H9 (cell line): ENCODE data around the gene ZNF44. TPM values are rescaled to one million over a fixed set of nuclear protein-coding genes. Genes with fewer than 3 reads are reported as not detected.

ENCODE experiments used
- DNase-seq: peaks from one replicate; pipeline ENCODE4 v3.0.0-alpha.2; 2017
- H2AFZ ChIP-seq: one replicate; pipeline ENCODE4 v1.6.1; 2013; ENCODE audit warnings: mild to moderate bottlenecking, low read length, control low read depth, moderate library complexity
- H2AK5ac ChIP-seq: 2 replicates; pipeline ENCODE4 v1.6.1; 2013; ENCODE audit warnings: low read length, control low read depth, mixed read lengths; ENCODE audit not compliant: insufficient read length
- H2BK120ac ChIP-seq: one replicate; pipeline ENCODE4 v1.6.1; 2013; ENCODE audit warnings: low read depth, mild to moderate bottlenecking, low read length, control low read depth, inconsistent platforms; ENCODE audit not compliant: poor library complexity, severe bottlenecking
- H2BK12ac ChIP-seq: 2 replicates; pipeline ENCODE4 v1.6.1; 2013; ENCODE audit warnings: low read length, control low read depth, mixed read lengths, low read depth; ENCODE audit not compliant: insufficient read length
- H2BK15ac ChIP-seq: 2 replicates; pipeline ENCODE4 v1.6.1; 2013; ENCODE audit warnings: low read depth, low read length, control low read depth
- H2BK20ac ChIP-seq: one replicate; pipeline ENCODE4 v1.6.1; 2013; ENCODE audit warnings: low read depth, mild to moderate bottlenecking, low read length, control low read depth, inconsistent platforms; ENCODE audit not compliant: poor library complexity, severe bottlenecking
- H2BK5ac ChIP-seq: 2 replicates; pipeline ENCODE4 v1.6.1; 2013; ENCODE audit warnings: low read length, control low read depth, mixed read lengths; ENCODE audit not compliant: insufficient read length
- H3K14ac ChIP-seq: 2 replicates; pipeline ENCODE4 v1.6.1; 2013; ENCODE audit warnings: low read length, control low read depth; ENCODE audit not compliant: insufficient read depth
- H3K18ac ChIP-seq: 2 replicates; pipeline ENCODE4 v1.6.1; 2013; ENCODE audit warnings: low read depth, mild to moderate bottlenecking, mixed read lengths, low read length, control low read depth; ENCODE audit not compliant: insufficient read length
- H3K23ac ChIP-seq: 2 replicates; pipeline ENCODE4 v1.6.1; 2013; ENCODE audit warnings: low read length, control low read depth, mixed read lengths, low read depth; ENCODE audit not compliant: insufficient read length
- H3K23me2 ChIP-seq: 2 replicates; pipeline ENCODE4 v1.6.1; 2013; ENCODE audit warnings: low read depth, mild to moderate bottlenecking, mixed read lengths, low read length, control low read depth; ENCODE audit not compliant: insufficient read length, poor library complexity, severe bottlenecking
- H3K27ac ChIP-seq: 2 replicates; pipeline ENCODE4 v1.5.1; 2013; ENCODE audit warnings: low read length, control low read depth, mixed read lengths, low read depth; ENCODE audit not compliant: insufficient read length
- H3K27me3 ChIP-seq: 2 replicates; pipeline ENCODE4 v1.6.1; 2013; ENCODE audit warnings: low read length, control low read depth, inconsistent platforms; ENCODE audit not compliant: insufficient read depth
- H3K4ac ChIP-seq: 2 replicates; pipeline ENCODE4 v1.6.1; 2013; ENCODE audit warnings: low read depth, mild to moderate bottlenecking, control low read depth, inconsistent platforms, low read length, moderate library complexity
- H3K4me1 ChIP-seq: 2 replicates; pipeline ENCODE4 v1.6.1; 2013; ENCODE audit warnings: low read length, control low read depth, inconsistent platforms; ENCODE audit not compliant: insufficient read depth
- H3K4me2 ChIP-seq: 2 replicates; pipeline ENCODE4 v1.6.1; 2013; ENCODE audit warnings: low read length, control low read depth, mixed read lengths; ENCODE audit not compliant: insufficient read length, insufficient read depth
- H3K56ac ChIP-seq: 2 replicates; pipeline ENCODE4 v1.6.1; 2013; ENCODE audit warnings: low read depth, mild to moderate bottlenecking, mixed read lengths, low read length, control low read depth; ENCODE audit not compliant: insufficient read length
- H3K79me1 ChIP-seq: 2 replicates; pipeline ENCODE4 v1.6.1; 2013; ENCODE audit warnings: low read depth, mild to moderate bottlenecking, moderate library complexity, low read length, control low read depth, inconsistent platforms; ENCODE audit not compliant: insufficient read depth, poor library complexity, severe bottlenecking
- H3K79me2 ChIP-seq: 2 replicates; pipeline ENCODE4 v1.6.1; 2013; ENCODE audit warnings: low read length, control low read depth, inconsistent platforms; ENCODE audit not compliant: insufficient read depth
- H3K9ac ChIP-seq: 2 replicates; pipeline ENCODE4 v1.6.1; 2013; ENCODE audit warnings: low read length, control low read depth, mixed read lengths; ENCODE audit not compliant: insufficient read length; ENCODE audit errors: extremely low read depth
- H3K9me3 ChIP-seq: one replicate; pipeline ENCODE4 v1.6.1; 2013; ENCODE audit warnings: low read depth, low read length, inconsistent platforms; ENCODE audit not compliant: control insufficient read depth
- H3T11ph ChIP-seq: one replicate; pipeline ENCODE4 v1.6.1; 2013; ENCODE audit warnings: mild to moderate bottlenecking, low read length, control low read depth, inconsistent platforms
- H4K20me1 ChIP-seq: one replicate; pipeline ENCODE4 v1.6.1; 2013; ENCODE audit not compliant: control insufficient read depth, insufficient read length, insufficient read depth
- H4K5ac ChIP-seq: 2 replicates; pipeline ENCODE4 v1.6.1; 2013; ENCODE audit warnings: low read depth, mild to moderate bottlenecking, mixed read lengths, low read length, control low read depth; ENCODE audit not compliant: insufficient read length
- H4K8ac ChIP-seq: replicated peaks from 2 replicates; pipeline ENCODE4 v1.6.1; 2013; ENCODE audit warnings: low read length, control low read depth, mixed read lengths, low read depth; ENCODE audit not compliant: insufficient read length
- H4K91ac ChIP-seq: 2 replicates; pipeline ENCODE4 v1.6.1; 2013; ENCODE audit warnings: low read depth, mild to moderate bottlenecking, moderate library complexity, mixed read lengths, low read length, control low read depth; ENCODE audit not compliant: insufficient read length
- H3K27ac Mint-ChIP-seq, 3 experiments: 2 replicates in 2 of 3; 3 replicates in 1 of 3; pipeline ENCODE4 v1.8.0; 2020 to 2021; ENCODE audit warnings: mixed read lengths in 3 of 3, mild to moderate bottlenecking in 1 of 3, moderate library complexity in 1 of 3
- H3K27me3 Mint-ChIP-seq: 2 replicates; pipeline ENCODE4 v1.8.0; 2021; ENCODE audit warnings: low read depth, mild to moderate bottlenecking, moderate library complexity, mixed read lengths
- H3K36me3 Mint-ChIP-seq, 3 experiments: 2 replicates in 2 of 3; 3 replicates in 1 of 3; pipeline ENCODE4 v1.8.0; 2020 to 2021; ENCODE audit warnings: low read depth in 3 of 3, mixed read lengths in 3 of 3; ENCODE audit not compliant: insufficient read depth in 1 of 3
- H3K4me1 Mint-ChIP-seq, 2 experiments: 2 replicates each; pipeline ENCODE4 v1.8.0; 2020; ENCODE audit warnings: mixed read lengths in 2 of 2
- H3K4me3 Mint-ChIP-seq, 2 experiments: 2 replicates in 1 of 2; 3 replicates in 1 of 2; pipeline ENCODE4 v1.8.0; 2020 to 2021; ENCODE audit warnings: mild to moderate bottlenecking in 2 of 2, mixed read lengths in 2 of 2, moderate library complexity in 1 of 2
- H3K9me3 Mint-ChIP-seq, 2 experiments: 2 replicates in 1 of 2; 3 replicates in 1 of 2; pipeline ENCODE4 v1.8.0; 2020; ENCODE audit warnings: mild to moderate bottlenecking in 2 of 2, mixed read lengths in 2 of 2, moderate library complexity in 1 of 2
- WGBS: extraction: QIAGEN DNeasy Blood & Tissue Kit; methylation state at CpG from one replicate; pipeline ENCODE4 v1.1.7; 2013; ENCODE audit warnings: missing lambda C conversion rate, low lambda C conversion rate, mixed read lengths; ENCODE audit not compliant: insufficient read length; ENCODE audit errors: extremely low coverage; 5-methylcytosine and 5-hydroxymethylcytosine counted together
- total RNA-seq: library from RNA; stranded (reverse); gene quantifications from 2 replicates; pipeline ENCODE4 v1.2.1, GENCODE V29; 2021
- TF ChIP-seq, protein P1 (sequence below): fragments of 200-600 bp; sonication (generic); conservative IDR thresholded peaks from 3 replicates; pipeline ENCODE4 v1.8.0; 2021; ENCODE audit warnings: antibody characterized with exemption, mild to moderate bottlenecking

Gene ZNF44
- total RNA-seq, 1 experiment from 2014 or later: 6.9 TPM

DNA sequence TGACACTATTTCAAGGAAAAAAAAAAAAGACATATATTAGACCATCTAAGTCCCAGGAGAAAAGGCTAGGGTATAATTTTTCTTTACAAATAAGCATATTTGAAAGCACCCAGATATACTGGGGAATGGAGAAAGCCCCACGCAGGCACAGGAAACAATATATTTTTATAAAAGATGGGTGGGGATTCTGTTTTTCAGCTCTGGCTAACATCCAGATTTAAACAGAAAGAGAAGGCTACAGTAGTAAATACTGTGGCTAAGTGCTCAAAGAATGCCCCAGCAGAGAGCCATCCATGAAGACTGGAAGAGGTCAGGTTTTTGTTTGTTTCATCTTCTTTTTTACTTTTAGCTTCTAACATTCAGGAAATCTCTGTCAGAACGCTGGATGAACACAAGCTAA lies 16.0 kb downstream of the ZNF44 start:
- H3K27ac Mint-ChIP-seq: no peak overlapping the region
- no CpG with 5 or more reads among the region's 2 CpGs for WGBS
- H3K27me3 ChIP-seq: no peaks in the 10 kb centered on the region
- no peaks in the 10 kb centered on the region for H3K27me3 Mint-ChIP-seq
- no peak overlapping the region for H3K23ac ChIP-seq
- H3K23me2 ChIP-seq: no peaks in the 10 kb centered on the region
- H3T11ph ChIP-seq: no peak overlapping the region
- no peaks in the 10 kb centered on the region for H3K79me1 ChIP-seq
- H4K20me1 ChIP-seq: no peaks in the 10 kb centered on the region
- no peak overlapping the region for H3K14ac ChIP-seq
- no peak overlapping the region for H4K91ac ChIP-seq
- TF ChIP-seq, protein P1, sequence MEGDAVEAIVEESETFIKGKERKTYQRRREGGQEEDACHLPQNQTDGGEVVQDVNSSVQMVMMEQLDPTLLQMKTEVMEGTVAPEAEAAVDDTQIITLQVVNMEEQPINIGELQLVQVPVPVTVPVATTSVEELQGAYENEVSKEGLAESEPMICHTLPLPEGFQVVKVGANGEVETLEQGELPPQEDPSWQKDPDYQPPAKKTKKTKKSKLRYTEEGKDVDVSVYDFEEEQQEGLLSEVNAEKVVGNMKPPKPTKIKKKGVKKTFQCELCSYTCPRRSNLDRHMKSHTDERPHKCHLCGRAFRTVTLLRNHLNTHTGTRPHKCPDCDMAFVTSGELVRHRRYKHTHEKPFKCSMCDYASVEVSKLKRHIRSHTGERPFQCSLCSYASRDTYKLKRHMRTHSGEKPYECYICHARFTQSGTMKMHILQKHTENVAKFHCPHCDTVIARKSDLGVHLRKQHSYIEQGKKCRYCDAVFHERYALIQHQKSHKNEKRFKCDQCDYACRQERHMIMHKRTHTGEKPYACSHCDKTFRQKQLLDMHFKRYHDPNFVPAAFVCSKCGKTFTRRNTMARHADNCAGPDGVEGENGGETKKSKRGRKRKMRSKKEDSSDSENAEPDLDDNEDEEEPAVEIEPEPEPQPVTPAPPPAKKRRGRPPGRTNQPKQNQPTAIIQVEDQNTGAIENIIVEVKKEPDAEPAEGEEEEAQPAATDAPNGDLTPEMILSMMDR: no peak
- no peak overlapping the region for H2BK5ac ChIP-seq
- no peak overlapping the region for H3K56ac ChIP-seq
- peaks cover 46% of the 10 kb centered on the region for H3K9me3 ChIP-seq
- H2BK12ac ChIP-seq: no peak overlapping the region
- no peak overlapping the region for H2BK20ac ChIP-seq
- no peak overlapping the region for H4K8ac ChIP-seq
- no peak overlapping the region for H2AK5ac ChIP-seq
- no peak overlapping the region for H3K4me2 ChIP-seq
- H2BK120ac ChIP-seq: no peak overlapping the region
- no peak overlapping the region for H3K4me3 Mint-ChIP-seq
- H2AFZ ChIP-seq: no peak overlapping the region
- no peak overlapping the region for H4K5ac ChIP-seq
- peaks cover 76 to 84% of the 10 kb centered on the region in 2 experiments for H3K9me3 Mint-ChIP-seq
- no peak overlapping the region for H3K18ac ChIP-seq
- H3K79me2 ChIP-seq: no peaks in the 10 kb centered on the region
- no peak overlapping the region for H3K9ac ChIP-seq
- no peak for DNase-seq
- H3K36me3 Mint-ChIP-seq: peaks cover 47 to 69% (median 59%) of the 10 kb centered on the region in 3 experiments
- no peaks in the 10 kb centered on the region for H3K4me1 Mint-ChIP-seq
- no peak overlapping the region for H3K27ac ChIP-seq
- H3K4ac ChIP-seq: no peak overlapping the region
- H3K4me1 ChIP-seq: no peaks in the 10 kb centered on the region
- no peak overlapping the region for H2BK15ac ChIP-seq
